A673 (cell line): ENCODE results near the gene C2orf81.

Experiments
- CTCF ChIP-seq: fragments of 300-800, 200-600 bp; sonication (generic); conservative IDR thresholded peaks from 2 replicates; pipeline ENCODE4 v1.5.1; 2017; ENCODE audit warnings: low read depth, mild to moderate bottlenecking, antibody characterized with exemption, low read length, moderate library complexity, mixed read lengths
- EZH2 ChIP-seq: fragments of 200-600 bp; sonication (generic); IDR thresholded peaks from 2 replicates; pipeline ENCODE4 v1.6.1; 2017; ENCODE audit warnings: borderline replicate concordance, low read depth, mild to moderate bottlenecking, mixed read lengths, antibody characterized with exemption, low read length; ENCODE audit not compliant: poor library complexity, severe bottlenecking

DNA sequence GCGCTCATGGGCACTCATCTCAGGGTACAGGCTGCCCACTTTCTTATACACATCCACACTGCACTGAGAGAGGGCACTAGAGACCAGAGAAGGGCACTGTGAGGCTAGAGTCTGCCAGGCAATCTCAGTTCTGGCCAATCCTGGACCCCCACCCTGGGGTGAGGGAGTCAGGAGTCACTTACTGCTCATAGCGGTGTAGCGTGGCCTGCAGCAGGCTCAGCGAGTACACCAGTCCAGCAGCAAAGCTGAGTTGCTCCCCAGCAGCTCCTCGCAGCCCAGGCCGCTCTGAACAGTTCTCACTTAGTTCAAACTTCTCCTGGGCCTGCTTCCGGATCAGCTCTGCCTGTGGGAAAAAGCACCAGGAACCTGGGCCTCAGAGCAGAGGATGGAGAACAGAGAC, 53.6 kb downstream of the C2orf81 start:
- TF ChIP-seq CTCF (no peak), EZH2 (no peak)
